Stimulated activated CD4-positive, alpha-beta T cell treated with anti-CD3 and anti-CD28 coated beads, TNF-alpha, amount 100 ng/mL, for 1 hour (primary cell): ENCODE measurements around the gene IL4I1.

ENCODE experiments used
- DNase-seq, 3 donors: peaks; one replicate each; pipeline ENCODE4 v3.0.0-alpha.2; 2020; ENCODE audit warnings: low read depth in 3 of 3, low spot score in 1 of 3

The IL4I1 gene

DNA sequence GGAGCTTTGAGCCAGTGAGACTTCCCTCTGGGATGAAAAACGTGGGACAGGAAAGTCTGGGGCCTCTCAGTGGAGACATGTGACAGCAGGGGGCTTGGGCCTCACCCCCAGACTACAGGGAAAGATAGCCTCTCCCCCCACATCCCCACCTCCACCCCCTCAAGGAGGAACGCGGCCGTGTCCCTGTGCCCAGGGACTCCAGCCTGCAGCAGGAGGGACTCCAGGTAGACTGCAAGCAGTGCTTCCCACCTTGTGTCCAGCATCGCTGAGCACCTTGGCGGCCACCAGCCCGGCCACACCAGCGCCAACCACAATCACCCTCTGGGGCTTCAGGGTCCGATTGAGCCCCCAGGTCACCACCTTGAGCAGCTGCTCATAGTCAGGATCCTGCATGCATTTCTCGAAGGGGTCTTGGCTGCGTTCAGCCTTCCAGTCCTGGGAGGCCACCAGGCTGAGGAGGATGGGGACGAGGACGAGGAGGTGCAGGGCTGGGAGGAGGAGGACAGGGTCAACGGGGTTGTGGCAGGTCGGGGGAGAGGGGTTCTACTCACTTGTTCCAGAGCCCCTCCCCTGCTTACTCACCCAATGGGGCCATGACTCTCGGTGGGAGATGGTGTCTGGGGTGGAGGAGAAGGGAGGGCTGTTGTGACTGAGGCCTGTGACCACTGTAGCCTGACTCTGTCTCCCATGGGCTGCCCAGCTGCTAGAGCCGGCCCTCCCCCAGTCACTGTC lies 955 bp downstream of the IL4I1 start:
- no peak for DNase-seq

- DNase-seq: no peak
These were observed 1.7 kb downstream of the IL4I1 start for GRCh38 chr19:49894879-49895565.

GRCh38 chr19:49894011-49894664 lies 2.5 kb downstream of the IL4I1 start:
- no peak for DNase-seq

DNA sequence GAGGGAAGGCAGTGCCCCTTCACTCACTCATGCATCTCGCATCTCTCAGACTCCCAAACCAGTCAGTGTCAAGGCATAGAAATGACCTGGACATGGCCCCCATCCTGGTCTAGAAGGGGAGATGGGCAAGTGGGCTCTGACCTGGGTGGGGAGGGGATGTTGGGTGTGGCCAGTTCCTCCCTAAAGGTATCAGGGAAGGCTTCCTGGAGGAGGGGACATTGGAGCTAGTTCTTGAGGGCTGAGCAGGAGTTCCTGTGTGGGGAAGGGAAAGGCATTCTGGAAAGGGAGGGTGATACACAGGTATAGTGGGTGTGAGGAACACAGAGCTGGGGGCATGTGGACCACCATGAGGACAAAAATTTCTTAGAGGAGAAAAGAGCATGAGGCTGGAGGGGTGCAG lies 4.0 kb downstream of the IL4I1 start:
- DNase-seq: no peak

- no peak for DNase-seq
These were observed 5.3 kb downstream of the IL4I1 start for GRCh38 chr19:49891393-49891792.

DNA sequence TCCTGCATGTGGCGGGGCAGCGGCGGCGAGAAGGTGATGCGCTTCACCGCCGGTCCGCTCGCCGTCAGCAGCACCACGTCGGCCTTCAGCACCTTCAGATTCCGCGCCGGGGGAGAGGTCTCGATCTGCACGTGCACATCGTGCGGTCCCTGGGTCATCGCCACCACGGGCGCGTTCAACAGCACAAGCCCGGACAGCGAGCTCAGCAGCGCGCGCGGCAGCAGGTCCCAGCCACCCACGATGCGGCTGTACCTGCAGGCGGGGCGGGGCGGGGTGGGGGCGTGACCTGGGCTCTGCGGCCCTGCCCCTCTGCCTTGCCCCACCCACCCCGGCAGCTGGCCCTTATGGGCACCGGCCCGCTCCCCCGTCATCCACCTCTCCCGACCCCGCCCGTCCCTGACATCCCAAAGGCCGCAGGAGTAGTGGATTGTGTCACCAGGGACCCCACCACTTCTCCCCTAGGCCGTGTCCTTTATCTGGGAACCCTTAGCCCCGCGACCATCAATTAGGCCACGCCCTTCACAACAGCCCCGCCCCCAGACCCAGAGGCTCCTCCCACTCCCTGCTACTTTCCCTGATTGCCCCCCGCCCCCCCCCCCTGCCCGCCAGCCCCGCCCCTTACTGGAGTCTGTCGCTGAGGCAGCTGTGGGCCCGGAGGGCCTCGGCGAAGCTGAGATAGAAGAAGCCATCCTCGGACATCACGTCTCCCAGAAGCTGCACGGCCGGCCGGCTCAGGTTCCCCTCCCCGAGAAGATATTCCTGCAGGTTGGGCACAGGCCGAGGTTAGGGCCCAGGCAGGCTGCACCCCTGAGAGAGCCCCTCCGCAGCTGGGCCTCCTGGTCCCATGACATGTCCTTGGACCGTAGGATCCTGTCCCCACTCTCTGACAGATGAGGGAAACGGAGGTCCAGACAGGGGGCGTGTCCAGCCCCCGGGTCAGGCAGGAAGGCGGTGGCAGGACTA lies 6.1 kb downstream of the IL4I1 start:
- DNase-seq: peak in 2 of 3 donors; percentile 42 to 62

DNA sequence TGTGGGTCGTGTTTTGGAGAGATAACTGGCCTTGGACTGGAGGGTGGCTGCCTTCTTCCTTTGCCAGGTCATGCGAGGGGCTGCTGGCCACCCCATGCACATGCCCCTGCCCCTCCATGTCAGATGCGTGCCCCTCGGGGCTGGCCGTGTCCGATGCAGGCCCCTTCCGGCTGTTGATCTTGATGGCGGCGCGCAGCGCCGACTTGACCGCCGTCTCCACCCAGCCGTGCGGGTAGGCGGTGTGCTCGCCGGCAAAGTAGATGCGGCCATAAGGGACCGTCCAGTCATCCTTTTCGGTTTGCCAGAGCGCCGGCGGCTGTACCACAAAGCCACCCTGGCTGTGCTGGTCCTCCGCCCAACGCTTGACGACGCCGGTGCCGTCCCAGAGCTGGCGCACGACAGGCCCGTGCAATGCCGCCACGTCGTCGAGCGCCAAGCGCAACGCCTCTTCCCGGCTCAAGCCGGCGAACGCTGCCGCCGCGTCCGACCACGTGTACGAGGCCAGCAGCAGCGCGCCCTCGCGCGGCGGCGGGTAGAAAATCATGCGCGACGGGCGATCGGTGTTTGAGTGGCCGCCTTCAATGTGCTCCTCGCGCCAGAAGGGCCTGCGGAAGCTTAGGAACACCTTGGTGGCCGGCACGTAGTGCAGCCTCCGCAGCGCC lies 6.9 kb downstream of the IL4I1 start:
- peak in 2 of 3 donors; percentile 55 to 64 for DNase-seq

DNA sequence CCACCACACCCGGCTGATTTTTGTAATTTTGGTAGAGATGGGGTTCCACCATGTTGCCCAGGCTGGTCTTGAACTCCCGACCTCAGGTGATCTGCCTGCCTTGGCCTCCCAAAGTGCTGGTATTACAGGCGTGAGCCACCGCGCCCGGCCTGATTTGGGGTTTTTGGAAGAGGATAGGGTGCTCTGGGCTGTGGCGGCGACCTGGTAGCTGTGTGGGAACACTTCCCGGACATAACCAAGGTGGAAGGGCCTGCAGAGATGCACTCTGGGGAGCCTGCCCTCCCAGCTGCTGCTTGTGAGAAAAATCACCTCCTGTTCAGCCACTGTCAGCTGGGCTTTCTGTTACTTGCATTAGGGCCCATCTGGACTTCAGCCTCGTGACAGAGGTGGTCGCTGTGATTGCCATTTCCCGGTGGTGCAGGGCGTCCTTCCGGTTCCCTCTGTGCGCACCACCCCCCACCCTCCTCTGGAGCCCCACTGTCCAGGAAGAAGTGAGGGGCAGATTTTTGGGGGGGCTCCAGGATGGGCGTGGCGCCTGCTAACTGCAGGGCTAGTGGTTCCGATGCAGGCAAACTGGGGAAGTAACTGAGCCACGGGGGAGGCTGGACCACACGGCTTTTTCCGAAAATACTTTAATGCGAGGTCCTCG lies 7.5 kb downstream of the IL4I1 start:
- no peak for DNase-seq

- DNase-seq: no peak
These were observed 8.2 kb downstream of the IL4I1 start for GRCh38 chr19:49888510-49888824.

- DNase-seq: no peak
These were observed 8.8 kb downstream of the IL4I1 start for GRCh38 chr19:49887665-49888509.

GRCh38 chr19:49887037-49887664 lies 9.5 kb downstream of the IL4I1 start:
- DNase-seq: no peak

DNA sequence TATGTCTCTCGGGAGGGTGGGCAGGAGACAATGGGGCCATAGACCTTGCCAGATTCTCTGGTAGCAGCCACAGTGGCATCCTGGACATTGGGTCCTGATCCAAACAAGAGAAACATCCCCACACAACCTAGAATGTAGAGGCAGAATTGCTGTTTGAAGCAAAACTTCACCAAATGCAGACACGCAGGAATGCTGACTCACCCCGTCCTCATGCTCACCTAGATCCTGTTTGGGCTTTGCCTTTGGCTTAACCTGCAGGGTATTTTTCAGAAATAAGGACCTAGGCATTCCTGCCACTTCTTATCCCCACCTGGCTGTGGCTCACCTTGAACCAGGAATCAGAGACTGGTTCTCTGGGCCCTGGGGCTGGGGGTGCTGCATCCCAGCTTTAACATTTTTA lies 11.9 kb downstream of the IL4I1 start:
- no peak for DNase-seq

DNA sequence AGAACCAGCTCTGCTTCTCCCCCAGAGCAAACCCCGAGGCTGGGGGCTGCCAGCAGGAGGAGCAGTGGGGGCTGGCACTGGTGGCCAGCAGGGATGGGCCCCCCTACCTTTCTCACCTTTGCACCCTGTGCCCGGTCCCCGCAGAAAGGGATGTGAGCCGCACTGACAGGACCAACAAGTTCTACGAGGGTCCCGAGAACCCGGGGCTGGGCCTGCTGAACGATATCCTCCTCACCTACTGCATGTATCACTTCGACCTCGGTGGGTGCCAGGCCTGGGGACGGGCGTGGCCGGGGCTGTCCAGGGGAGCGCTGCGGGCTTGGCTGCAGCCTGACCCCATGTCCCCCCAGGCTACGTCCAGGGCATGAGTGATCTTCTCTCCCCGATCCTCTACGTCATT lies 12.6 kb downstream of the IL4I1 start:
- no peak for DNase-seq

GRCh38 chr19:49883094-49883493 lies 13.6 kb downstream of the IL4I1 start:
- no peak for DNase-seq

- DNase-seq: no peak
These were observed 14.0 kb downstream of the IL4I1 start for GRCh38 chr19:49882643-49883042.

DNA sequence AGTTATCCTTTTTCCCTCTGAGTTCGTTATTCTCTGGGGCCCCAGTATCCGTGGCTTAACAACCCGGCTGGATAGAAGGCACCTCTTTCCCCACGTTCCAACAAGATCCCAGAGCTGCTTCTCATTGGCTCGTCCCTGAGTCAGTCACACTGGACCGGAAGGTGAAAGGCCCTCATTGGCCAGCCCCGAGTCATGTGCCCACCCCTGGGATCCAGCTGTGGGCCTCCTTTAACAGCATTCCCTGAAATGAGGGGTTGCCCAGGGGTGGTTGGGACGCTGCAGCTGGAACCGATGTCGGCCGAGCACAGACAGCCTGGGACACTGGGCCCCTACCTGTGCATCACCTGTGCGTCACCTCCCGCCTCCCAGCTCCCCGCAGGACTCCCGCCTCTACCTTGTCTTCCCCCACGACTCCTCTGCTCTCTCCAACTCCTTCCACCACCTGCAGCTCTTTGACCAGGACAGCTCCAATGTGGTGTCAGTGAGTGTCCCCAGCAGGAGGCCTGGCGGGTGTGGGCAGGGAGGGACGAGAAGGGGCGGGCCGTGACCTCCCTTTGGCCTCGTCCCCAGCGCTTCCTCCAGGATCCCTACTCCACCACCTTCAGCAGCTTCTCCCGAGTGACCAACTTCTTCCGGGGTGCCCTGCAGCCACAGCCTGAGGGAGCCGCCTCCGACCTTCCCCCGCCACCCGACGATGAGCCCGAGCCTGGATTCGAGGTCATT lies 14.9 kb downstream of the IL4I1 start:
- DNase-seq: no peak

DNA sequence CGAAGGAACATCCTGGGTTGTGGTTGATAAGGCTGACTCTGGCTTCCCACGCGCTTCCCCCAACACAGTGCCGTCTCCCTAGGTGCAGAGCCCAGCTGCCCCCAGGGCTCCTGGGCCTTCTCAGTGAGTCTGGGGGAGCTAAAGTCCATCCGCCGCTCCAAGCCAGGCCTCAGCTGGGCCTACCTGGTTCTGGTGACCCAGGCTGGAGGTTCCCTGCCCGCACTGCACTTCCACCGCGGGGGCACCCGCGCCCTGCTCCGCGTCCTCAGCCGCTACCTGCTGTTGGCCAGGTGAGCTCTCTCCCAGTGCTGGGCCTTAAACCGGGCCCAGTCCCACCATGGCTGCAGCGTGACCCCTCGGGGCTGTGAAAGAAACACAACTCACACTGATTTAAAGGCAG lies 15.5 kb downstream of the IL4I1 start:
- DNase-seq: no peak

DNA sequence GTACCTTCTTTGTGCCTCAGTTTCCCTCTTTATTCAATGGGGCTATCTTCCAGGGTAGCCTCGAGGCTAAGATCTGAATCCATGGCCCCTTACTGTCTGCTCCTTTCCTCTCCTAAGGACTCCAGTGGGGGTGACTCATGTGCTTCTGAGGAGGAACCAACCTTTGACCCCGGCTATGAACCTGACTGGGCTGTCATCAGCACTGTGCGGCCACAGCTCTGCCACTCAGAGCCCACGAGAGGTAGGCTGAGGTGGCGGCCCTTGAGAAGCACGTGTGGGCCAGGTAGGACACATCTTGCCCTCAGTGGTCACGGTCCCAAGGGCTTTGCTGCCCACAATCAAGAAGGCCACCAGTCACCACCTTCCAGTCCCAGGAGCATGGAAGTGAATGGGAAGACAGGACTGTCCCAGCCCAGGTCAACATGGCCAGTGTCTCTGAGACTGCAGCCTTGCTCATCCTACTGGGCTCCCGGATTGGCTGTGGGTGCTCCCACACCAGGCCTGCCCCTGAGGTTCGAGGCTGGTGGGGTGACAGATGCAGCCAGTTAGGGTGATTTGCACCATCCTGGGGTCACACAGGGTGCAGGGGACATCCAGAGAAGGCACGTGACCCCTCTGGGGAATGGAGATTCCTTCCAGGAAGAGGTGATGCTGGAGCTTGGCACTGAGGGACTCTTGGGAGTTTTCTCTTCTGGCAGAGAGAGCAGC lies 16.4 kb downstream of the IL4I1 start:
- DNase-seq: no peak
